ENCODE data around the gene HNMT. TPM values are rescaled to one million over a fixed set of nuclear protein-coding genes. Genes with fewer than 3 reads are reported as not detected.

Gene HNMT
- total and polyA plus RNA-seq, 2 of the 13 experiments (the other 11 are each of a cell fraction or from before 2014, with no cell fraction given): 279 to 309 TPM

GRCh38 chr2:138032334-138032733, 68.1 kb downstream of the HNMT start (continued):
- TF ChIP-seq USF2 (IDR thresholded peaks at IDR 0.05; ENCODE audit: low read depth, low read length) (no peak), USF2 (CRISPR knock-in tag; IDR thresholded peaks at IDR 0.05; ENCODE audit: borderline replicate concordance) (no peak), ZNF296 (CRISPR knock-in tag; conservative IDR thresholded peaks at IDR 0.05) (no peak), HOXA7 (CRISPR knock-in tag; IDR thresholded peaks at IDR 0.05) (no peak), ZNF609 (CRISPR knock-in tag; IDR thresholded peaks at IDR 0.05; ENCODE audit: borderline replicate concordance) (peak; percentile 77; the same call in 1 of the 2 replicates), MIXL1 (CRISPR knock-in tag; IDR thresholded peaks at IDR 0.05) (peak; percentile 63; the same call in 1 of the 2 replicates), SP140L (CRISPR knock-in tag; IDR thresholded peaks at IDR 0.05; ENCODE audit: borderline replicate concordance) (no peak), PAXIP1 (CRISPR knock-in tag; conservative IDR thresholded peaks at IDR 0.05) (peak; percentile 35; the same call in 1 of the 2 replicates), SMAD1 (CRISPR knock-in tag; IDR thresholded peaks at IDR 0.05; ENCODE audit: borderline replicate concordance, low read depth) (no peak), ZNF143 (CRISPR knock-in tag; IDR thresholded peaks at IDR 0.05) (no peak), MLX (CRISPR knock-in tag; IDR thresholded peaks at IDR 0.05) (no peak), HDAC1 (CRISPR knock-in tag; IDR thresholded peaks at IDR 0.05) (peak; percentile 41; the same call in 1 of the 2 replicates), MED1 (CRISPR knock-in tag; IDR thresholded peaks at IDR 0.05) (peak; percentile 63; the same call in 1 of the 2 replicates), MXD4 (CRISPR knock-in tag; IDR thresholded peaks at IDR 0.05) (no peak), ZNF746 (CRISPR knock-in tag; IDR thresholded peaks at IDR 0.05) (no peak), ZBTB38 (CRISPR knock-in tag; IDR thresholded peaks at IDR 0.05) (no peak), ZNF10 (CRISPR knock-in tag; IDR thresholded peaks at IDR 0.05; ENCODE audit: borderline replicate concordance, low read depth) (no peak), FOSL1 (CRISPR knock-in tag; IDR thresholded peaks at IDR 0.05; ENCODE audit: borderline replicate concordance) (no peak), MYNN (CRISPR knock-in tag; IDR thresholded peaks at IDR 0.05; ENCODE audit: low read depth) (no peak)

Data from HepG2 (cell line).